NB4 (cell line): ENCODE measurements around the gene AAMDC.

ENCODE experiments used
- DNase-seq: peaks from one replicate; pipeline ENCODE4 v3.0.0; 2010; ENCODE audit warnings: low read depth
- H3K4me3 ChIP-seq: one replicate; pipeline ENCODE4 v1.5.1; 2011; ENCODE audit warnings: mild to moderate bottlenecking, low read depth, low read length, moderate library complexity
- CTCF ChIP-seq: IDR thresholded peaks from one replicate; pipeline ENCODE4 v1.5.1; 2012; ENCODE audit warnings: low read depth, low read length
- MAX ChIP-seq: IDR thresholded peaks from 2 replicates; pipeline ENCODE4 v1.6.1; 2011; ENCODE audit warnings: low read depth, low read length
- MYC ChIP-seq: IDR thresholded peaks from 2 replicates; pipeline ENCODE4 v1.6.1; 2011; ENCODE audit warnings: low read depth, low read length
- POLR2A ChIP-seq: IDR thresholded peaks from 2 replicates; pipeline ENCODE4 v1.6.1; 2011; ENCODE audit warnings: mild to moderate bottlenecking; ENCODE audit not compliant: insufficient read length; ENCODE audit errors: extremely low read depth

The AAMDC gene

GRCh38 chr11:77779935-77780334 lies 41.0 kb upstream of the AAMDC start:
- TF ChIP-seq MAX (0 out of 2 replicates have a peak, but pooled peaks have one; percentile 8), POLR2A (no peak)
- DNase-seq, result peak; percentile 47
- H3K4me3 ChIP-seq, result no peak overlapping the region

- H3K4me3 ChIP-seq, result no peak overlapping the region
- peak; percentile 16 for DNase-seq
- TF ChIP-seq MYC (no peak), CTCF (no peak)
These were observed 37.9 kb upstream of the AAMDC start for GRCh38 chr11:77783025-77783424.

- no peak for DNase-seq
- TF ChIP-seq MYC (no peak), POLR2A (no peak), MAX (no peak), CTCF (no peak)
These were observed 36.4 kb upstream of the AAMDC start for GRCh38 chr11:77784572-77784971.

GRCh38 chr11:77789061-77789730 lies 31.7 kb upstream of the AAMDC start:
- TF ChIP-seq CTCF (no peak), POLR2A (no peak), MAX (no peak), MYC (no peak)
- H3K4me3 ChIP-seq, result no peak overlapping the region
- DNase-seq, result no peak

More at GRCh38 chr11:77784572-77784971, 36.4 kb upstream of the AAMDC start:
- H3K4me3 ChIP-seq, result no peak overlapping the region

GRCh38 chr11:77789731-77790476 lies 31.0 kb upstream of the AAMDC start:
- no peak overlapping the region for H3K4me3 ChIP-seq
- no peak for DNase-seq
- TF ChIP-seq CTCF (no peak), MAX (no peak)

GRCh38 chr11:77791301-77791700 lies 29.6 kb upstream of the AAMDC start:
- no peak for DNase-seq
- H3K4me3 ChIP-seq, result no peak overlapping the region
- TF ChIP-seq MAX (no peak), CTCF (no peak), MYC (no peak), POLR2A (no peak)
